Kidney capillary endothelial cell (primary cell): ENCODE measurements around the gene RFPL3.
"Not testable (repeated sequence)": the region's sequence is repeated elsewhere in the genome, so short reads cannot be mapped to it uniquely, and the experiment has no call there.

Experiments
- DNase-seq: peaks from one replicate; pipeline ENCODE4 v3.0.0-alpha.2; 2018; ENCODE audit warnings: low spot score

RFPL3 gene

GRCh38 chr22:32331236-32331917, 26.3 kb upstream of the RFPL3 start:
- peak; percentile 70 for DNase-seq

- DNase-seq, result no peak
Observed at GRCh38 chr22:32331918-32332725, 25.5 kb upstream of the RFPL3 start.

- no peak for DNase-seq
Observed at GRCh38 chr22:32333141-32333768, 24.4 kb upstream of the RFPL3 start.

DNA sequence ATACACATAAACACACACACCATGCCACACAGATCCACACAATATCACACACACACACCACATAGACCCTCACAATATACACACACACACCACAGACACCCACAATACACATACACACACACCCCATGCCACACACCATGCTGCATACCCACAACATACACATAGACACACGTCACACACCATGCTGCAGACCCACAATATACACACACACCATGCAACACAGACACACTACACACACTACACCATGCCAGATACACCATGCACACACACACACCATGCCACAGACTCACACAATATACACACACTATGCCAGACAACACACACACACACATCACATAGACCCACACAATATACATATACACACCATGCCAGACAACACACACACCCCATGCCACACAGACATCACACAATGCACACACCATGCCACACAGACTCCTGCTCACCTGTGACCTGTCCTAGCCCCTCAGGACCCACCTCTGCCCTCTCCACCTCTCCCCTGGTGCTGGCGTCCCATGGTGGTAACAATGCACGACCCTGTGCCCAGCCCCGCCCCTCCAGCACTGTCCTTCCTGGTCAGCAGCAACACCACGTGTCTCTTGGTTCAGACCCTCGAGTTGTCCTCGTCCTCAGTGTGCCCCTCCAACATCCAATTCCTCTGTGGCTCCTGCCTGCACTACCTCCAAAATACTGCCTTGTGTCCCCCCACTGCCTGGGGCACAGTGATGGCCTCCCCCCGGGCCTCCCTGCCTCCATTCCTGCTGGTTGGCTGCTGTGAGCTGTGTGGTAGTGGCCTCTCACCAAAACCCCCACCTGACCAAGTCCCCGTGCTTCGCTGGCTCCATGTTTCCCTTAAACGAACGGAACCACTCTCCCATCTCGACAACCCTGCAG, 23.7 kb upstream of the RFPL3 start:
- DNase-seq, result no peak

DNA sequence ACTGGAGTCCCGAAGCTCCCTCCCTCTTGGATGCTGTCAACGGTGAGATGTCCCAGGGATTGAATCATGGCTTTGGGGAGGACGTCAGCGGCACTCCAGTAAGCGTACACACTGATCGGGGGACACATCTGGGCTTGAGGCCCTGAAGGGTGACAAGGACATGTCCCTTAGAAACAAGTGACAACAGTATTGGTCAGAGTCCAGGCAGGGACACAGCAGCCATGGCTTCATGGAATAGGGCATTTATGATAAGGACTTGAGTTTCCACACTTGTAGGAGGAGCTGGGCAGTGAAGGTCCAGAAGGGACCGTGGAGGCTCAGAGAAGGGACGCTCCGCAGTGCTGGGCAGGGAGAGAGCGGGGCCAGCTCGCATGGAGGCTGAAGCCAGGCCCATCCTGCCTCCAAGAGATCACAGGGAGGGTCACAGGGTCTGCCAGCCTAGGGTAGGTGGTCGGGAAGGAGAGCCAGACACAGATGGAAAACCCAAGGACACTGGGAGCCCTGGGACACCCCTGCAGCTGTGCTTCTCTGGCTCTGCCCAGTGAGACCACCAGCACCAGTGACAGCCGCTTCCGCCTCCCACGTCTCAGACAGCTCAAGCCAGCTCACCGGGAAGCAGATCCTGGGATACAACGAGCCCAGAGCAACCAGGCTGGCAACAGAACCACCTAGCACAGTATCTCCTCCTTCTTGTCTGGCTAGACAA, 22.9 kb upstream of the RFPL3 start:
- DNase-seq, result no peak

- no peak for DNase-seq
Observed at GRCh38 chr22:32335471-32335870, 22.2 kb upstream of the RFPL3 start.

DNA sequence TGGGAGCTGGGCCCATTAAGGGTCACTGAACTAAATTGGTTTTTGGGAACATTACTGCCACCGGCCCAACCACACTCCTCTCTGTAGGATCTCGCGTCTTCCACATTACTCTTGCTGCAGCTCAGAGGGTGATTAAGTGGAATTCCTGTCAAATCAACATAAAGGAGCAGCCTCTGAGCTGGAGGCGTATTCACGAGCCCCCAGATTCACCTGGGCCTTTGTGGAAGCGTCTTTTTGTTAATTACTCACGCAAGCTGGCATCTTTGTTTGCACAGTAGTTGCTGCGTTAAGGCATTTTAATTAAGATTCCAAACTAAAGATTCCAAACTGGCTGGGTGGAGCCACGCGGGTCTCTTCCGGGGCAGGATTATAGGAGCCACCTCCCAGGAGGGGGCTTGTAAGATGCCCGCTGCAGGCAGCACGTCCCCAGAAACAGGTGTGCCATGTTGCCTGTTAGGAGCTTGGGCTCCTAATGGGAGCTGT, 21.5 kb upstream of the RFPL3 start:
- no peak for DNase-seq

DNA sequence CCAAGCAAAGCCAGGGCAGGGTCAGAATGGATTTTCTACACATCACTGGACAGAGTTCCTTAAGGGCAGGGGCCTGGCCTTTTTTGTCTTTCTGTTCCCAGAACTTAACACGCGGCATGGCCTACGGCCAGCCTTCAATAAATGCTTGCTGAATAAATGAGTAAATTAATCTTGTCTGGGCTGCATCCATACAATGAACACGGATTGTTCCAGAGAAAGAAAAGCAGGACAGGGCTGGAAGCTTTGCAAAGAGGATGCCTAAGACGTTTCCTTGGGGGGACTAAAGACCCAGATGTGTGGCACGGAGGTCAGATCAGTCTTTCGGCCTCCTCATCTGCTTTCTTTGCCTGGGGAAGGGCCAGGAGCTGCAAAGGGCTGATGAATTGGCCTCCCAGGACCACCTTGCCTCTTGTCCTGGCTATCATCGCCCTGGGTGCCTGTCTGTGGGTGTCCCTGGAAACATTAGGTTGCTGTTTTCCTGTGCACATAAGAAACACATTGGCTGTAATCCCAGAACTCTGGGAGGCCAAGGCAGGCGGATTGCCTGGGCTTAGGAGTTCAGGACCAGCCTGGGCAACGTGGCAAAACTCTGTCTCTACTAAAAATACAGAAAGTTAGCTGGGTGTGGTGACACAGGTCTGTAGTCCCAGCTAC, 20.8 kb upstream of the RFPL3 start:
- no peak for DNase-seq

DNA sequence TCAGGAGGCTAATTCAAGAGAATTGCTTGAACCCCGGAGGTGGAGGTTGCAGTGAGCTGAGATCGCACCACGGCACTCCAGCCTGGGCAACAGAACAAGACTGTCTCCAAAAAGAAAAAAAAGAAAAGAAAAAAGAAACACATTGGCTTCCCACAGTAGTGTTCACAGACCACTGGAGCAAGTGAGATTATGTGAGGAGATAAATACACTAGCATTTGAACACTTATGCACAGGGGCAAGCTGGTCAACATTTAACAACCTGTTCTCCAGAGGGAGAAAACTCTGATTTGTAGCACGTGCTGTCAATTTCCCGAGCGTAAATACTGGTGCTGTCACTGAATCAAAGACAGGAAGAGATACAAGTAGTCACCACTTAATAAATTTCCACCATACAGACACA, 20.2 kb upstream of the RFPL3 start:
- not testable (repeated sequence) for DNase-seq

DNA sequence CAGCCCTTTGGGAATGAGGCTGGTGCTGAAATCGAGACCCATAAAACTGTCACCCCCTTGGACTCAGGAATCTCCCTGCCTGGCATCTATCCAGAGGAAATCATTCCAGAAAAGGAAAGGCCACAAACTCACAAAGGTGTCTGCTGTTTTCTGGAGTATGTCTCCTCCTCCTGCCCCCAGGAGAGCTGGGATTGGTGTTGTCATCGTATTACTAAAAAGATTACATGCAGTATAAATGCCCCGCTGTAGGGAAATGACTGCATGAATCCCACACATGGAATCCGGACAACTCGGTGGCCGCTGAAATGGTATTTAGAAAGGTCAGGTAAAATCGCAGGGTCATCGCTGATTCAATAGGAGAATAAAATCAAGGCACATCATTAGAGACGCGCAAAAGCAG, 18.9 kb upstream of the RFPL3 start:
- DNase-seq, result no peak

DNA sequence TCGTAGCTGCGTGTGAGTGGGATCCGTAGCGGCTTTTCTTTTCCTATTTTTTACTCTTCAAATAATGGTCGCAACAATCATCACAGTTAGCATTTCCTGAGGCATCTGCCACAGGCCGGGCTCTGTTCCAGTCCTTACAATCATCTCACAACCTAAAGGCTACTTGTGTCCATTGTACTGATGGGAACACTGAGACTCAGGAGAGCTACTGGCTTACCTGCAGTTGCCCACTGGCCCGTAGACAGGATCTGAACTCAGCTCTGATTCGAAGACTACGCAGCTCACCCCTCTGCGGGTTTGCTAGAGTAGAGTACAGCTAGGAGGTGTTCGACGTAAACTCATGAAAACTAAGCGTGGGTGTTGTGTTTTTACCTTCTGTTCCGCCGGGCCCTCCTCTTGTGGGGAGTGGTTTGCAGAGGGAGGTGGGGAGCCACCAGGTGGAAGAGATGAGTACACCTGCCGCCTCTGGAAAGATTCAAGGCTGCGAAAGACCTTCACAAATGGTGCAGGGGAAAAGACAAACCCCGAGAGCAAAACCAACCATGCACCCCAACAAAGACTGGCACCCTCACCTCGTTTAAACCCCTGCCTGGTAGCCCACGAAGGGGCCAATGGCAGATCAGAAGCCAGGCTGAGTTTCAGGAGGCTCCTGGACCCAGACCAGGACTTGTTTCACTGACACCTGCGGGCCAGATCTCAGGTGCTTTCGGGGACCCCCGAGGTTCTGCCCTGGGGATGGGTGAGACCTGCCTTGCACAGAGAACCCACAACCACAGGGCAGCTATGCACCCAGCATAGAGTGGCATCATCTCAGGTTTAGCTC, 18.3 kb upstream of the RFPL3 start:
- DNase-seq, result no peak

DNA sequence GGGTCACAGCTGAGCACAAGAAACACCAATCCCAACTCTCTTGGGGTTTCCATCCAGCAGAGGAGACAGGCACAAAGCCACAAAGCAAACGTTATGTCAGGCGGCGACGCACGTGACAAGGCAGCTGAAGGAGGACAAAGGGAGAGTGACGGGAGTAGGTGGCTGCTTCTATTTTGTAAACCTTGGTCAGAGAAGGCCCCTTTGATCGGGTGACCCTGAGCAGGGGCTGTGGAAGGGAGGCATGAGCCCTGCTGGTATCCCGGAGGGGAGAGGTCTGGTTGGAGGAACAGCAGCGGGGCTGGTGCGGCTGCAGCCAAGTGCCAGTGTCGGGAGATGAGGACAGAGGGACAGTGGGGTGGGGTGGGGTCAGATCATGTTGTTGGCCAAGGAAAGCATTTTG, 17.3 kb upstream of the RFPL3 start:
- no peak for DNase-seq

DNA sequence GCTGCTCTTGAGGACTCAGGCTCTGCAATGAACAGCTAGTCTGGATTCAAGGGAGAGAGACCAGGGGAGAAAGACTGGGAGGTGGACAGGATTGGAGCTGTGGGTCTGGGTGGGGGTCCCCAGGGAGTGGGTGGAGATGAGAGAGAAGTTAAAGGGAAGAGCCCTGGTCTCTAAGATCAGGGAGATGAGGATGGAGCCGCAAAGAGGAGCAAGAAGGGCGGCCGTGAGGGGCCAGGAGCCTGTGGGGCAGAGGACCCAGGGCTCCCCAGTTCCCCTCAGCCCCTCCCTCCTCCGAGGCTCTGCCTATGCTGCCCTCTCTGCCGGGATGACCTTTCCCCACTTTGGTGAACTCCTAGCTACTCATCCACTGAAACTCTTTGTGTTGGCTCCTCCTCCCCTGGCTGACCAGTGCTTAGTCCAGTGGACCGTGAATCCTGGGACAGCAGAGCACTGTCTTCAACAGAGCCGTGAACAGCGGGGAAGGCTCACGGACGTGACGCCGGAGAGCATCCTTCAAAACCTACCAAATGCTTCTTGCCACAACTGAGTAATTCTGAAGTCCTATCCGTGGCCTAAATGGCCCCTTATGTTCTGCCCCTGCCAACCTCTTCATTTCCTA, 16.4 kb upstream of the RFPL3 start:
- DNase-seq, result no peak

- no peak for DNase-seq
Observed at GRCh38 chr22:32342977-32343376, 14.7 kb upstream of the RFPL3 start.

DNA sequence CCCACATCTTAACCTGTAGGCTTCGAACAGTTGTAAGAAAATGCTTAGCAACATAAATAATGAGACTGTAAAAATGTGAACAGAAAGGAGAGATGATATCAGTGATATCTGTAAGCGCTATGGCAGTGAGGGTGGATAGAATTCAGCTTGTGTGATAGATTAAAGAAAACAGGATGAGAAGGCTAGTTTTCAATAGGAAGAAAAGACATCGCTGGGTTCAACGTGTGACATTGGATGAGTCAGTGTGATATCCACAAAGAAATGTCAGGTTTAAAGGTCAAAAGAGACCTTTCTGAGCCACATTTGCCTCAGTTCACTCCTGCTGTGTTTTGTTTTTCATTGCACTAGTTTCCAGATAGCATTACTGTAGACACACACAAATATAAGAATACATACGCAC, 13.7 kb upstream of the RFPL3 start:
- DNase-seq, result no peak

- no peak for DNase-seq
Observed at GRCh38 chr22:32348031-32348611, 9.5 kb upstream of the RFPL3 start.

DNA sequence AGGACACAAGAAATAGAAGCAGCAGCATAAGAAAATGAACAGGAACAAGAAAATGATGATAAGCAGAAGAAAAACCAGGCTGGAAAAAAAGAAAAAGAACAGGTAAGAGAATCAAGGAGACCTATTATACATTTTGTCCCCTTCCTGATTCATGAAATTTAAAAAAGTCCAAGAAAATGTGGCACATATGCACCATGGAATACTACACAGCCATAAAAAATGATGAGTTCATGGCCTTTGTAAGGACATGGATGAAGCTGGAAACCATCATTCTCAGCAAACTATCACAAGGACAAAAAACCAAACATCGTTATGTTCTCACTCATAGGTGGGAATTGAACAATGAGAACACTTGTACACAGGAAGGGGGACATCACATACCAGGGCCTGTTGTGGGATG, 5.8 kb upstream of the RFPL3 start:
- not testable (repeated sequence) for DNase-seq

DNA sequence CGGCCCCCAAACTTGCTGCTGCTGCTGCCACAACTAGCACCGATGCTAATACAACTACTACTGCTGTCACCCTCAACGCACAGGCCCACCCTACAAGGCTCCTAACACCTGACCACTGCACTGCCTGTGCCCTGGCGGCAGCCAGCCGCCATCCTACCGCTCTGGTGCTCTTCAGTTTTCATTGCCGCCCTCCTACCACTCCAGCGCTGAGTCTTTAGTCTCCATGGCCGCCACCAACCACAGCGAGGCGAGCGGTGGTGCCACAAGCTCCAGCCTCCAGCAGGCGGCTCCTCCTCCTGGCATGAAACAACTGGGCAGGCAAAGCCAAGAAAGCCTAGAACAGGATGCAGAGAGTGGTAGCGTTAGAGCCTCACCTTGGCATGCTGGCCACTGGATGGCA, 5.0 kb upstream of the RFPL3 start:
- DNase-seq, result no peak

DNA sequence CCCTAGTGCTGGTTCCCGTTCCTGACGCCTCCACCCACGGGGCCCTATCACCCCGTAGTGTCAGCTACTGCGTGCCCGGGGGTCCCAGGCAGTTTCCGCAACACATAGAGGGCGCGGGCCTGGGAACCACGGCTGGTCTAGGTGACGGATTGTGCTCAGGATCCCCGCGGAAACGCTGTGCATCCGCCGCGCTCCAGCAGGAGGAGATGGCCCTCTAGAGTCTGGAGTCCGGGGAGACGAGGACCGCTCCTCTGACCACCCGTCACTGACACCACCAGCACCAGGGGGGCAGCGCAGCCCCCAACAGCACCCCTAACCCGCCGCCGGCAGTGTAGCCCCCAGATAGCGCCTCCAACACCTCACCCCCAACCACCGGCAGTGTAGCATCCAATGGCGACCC, 4.4 kb upstream of the RFPL3 start:
- no peak for DNase-seq
